H9 (cell line): ENCODE measurements around the gene CBR1. TPM values are rescaled to one million over a fixed set of nuclear protein-coding genes. Genes with fewer than 3 reads are reported as not detected.

Experiments used
- DNase-seq: peaks from one replicate; pipeline ENCODE4 v3.0.0-alpha.2; 2017
- H2AFZ ChIP-seq: one replicate; pipeline ENCODE4 v1.6.1; 2013; ENCODE audit warnings: mild to moderate bottlenecking, low read length, control low read depth, moderate library complexity
- H2AK5ac ChIP-seq: 2 replicates; pipeline ENCODE4 v1.6.1; 2013; ENCODE audit warnings: low read length, control low read depth, mixed read lengths; ENCODE audit not compliant: insufficient read length
- H2BK120ac ChIP-seq: one replicate; pipeline ENCODE4 v1.6.1; 2013; ENCODE audit warnings: low read depth, mild to moderate bottlenecking, low read length, control low read depth, inconsistent platforms; ENCODE audit not compliant: poor library complexity, severe bottlenecking
- H2BK12ac ChIP-seq: 2 replicates; pipeline ENCODE4 v1.6.1; 2013; ENCODE audit warnings: low read length, control low read depth, mixed read lengths, low read depth; ENCODE audit not compliant: insufficient read length
- H2BK15ac ChIP-seq: 2 replicates; pipeline ENCODE4 v1.6.1; 2013; ENCODE audit warnings: low read depth, low read length, control low read depth
- H2BK20ac ChIP-seq: one replicate; pipeline ENCODE4 v1.6.1; 2013; ENCODE audit warnings: low read depth, mild to moderate bottlenecking, low read length, control low read depth, inconsistent platforms; ENCODE audit not compliant: poor library complexity, severe bottlenecking
- H2BK5ac ChIP-seq: 2 replicates; pipeline ENCODE4 v1.6.1; 2013; ENCODE audit warnings: low read length, control low read depth, mixed read lengths; ENCODE audit not compliant: insufficient read length
- H3K14ac ChIP-seq: 2 replicates; pipeline ENCODE4 v1.6.1; 2013; ENCODE audit warnings: low read length, control low read depth; ENCODE audit not compliant: insufficient read depth
- H3K18ac ChIP-seq: 2 replicates; pipeline ENCODE4 v1.6.1; 2013; ENCODE audit warnings: low read depth, mild to moderate bottlenecking, mixed read lengths, low read length, control low read depth; ENCODE audit not compliant: insufficient read length
- H3K23ac ChIP-seq: 2 replicates; pipeline ENCODE4 v1.6.1; 2013; ENCODE audit warnings: low read length, control low read depth, mixed read lengths, low read depth; ENCODE audit not compliant: insufficient read length
- H3K23me2 ChIP-seq: 2 replicates; pipeline ENCODE4 v1.6.1; 2013; ENCODE audit warnings: low read depth, mild to moderate bottlenecking, mixed read lengths, low read length, control low read depth; ENCODE audit not compliant: insufficient read length, poor library complexity, severe bottlenecking
- H3K27ac ChIP-seq: 2 replicates; pipeline ENCODE4 v1.5.1; 2013; ENCODE audit warnings: low read length, control low read depth, mixed read lengths, low read depth; ENCODE audit not compliant: insufficient read length
- H3K27me3 ChIP-seq: 2 replicates; pipeline ENCODE4 v1.6.1; 2013; ENCODE audit warnings: low read length, control low read depth, inconsistent platforms; ENCODE audit not compliant: insufficient read depth
- H3K4ac ChIP-seq: 2 replicates; pipeline ENCODE4 v1.6.1; 2013; ENCODE audit warnings: low read depth, mild to moderate bottlenecking, control low read depth, inconsistent platforms, low read length, moderate library complexity
- H3K4me1 ChIP-seq: 2 replicates; pipeline ENCODE4 v1.6.1; 2013; ENCODE audit warnings: low read length, control low read depth, inconsistent platforms; ENCODE audit not compliant: insufficient read depth
- H3K4me2 ChIP-seq: 2 replicates; pipeline ENCODE4 v1.6.1; 2013; ENCODE audit warnings: low read length, control low read depth, mixed read lengths; ENCODE audit not compliant: insufficient read length, insufficient read depth
- H3K56ac ChIP-seq: 2 replicates; pipeline ENCODE4 v1.6.1; 2013; ENCODE audit warnings: low read depth, mild to moderate bottlenecking, mixed read lengths, low read length, control low read depth; ENCODE audit not compliant: insufficient read length
- H3K79me1 ChIP-seq: 2 replicates; pipeline ENCODE4 v1.6.1; 2013; ENCODE audit warnings: low read depth, mild to moderate bottlenecking, moderate library complexity, low read length, control low read depth, inconsistent platforms; ENCODE audit not compliant: insufficient read depth, poor library complexity, severe bottlenecking
- H3K79me2 ChIP-seq: 2 replicates; pipeline ENCODE4 v1.6.1; 2013; ENCODE audit warnings: low read length, control low read depth, inconsistent platforms; ENCODE audit not compliant: insufficient read depth
- H3K9ac ChIP-seq: 2 replicates; pipeline ENCODE4 v1.6.1; 2013; ENCODE audit warnings: low read length, control low read depth, mixed read lengths; ENCODE audit not compliant: insufficient read length; ENCODE audit errors: extremely low read depth
- H3K9me3 ChIP-seq: one replicate; pipeline ENCODE4 v1.6.1; 2013; ENCODE audit warnings: low read depth, low read length, inconsistent platforms; ENCODE audit not compliant: control insufficient read depth
- H3T11ph ChIP-seq: one replicate; pipeline ENCODE4 v1.6.1; 2013; ENCODE audit warnings: mild to moderate bottlenecking, low read length, control low read depth, inconsistent platforms
- H4K20me1 ChIP-seq: one replicate; pipeline ENCODE4 v1.6.1; 2013; ENCODE audit not compliant: control insufficient read depth, insufficient read length, insufficient read depth
- H4K5ac ChIP-seq: 2 replicates; pipeline ENCODE4 v1.6.1; 2013; ENCODE audit warnings: low read depth, mild to moderate bottlenecking, mixed read lengths, low read length, control low read depth; ENCODE audit not compliant: insufficient read length
- H4K8ac ChIP-seq: replicated peaks from 2 replicates; pipeline ENCODE4 v1.6.1; 2013; ENCODE audit warnings: low read length, control low read depth, mixed read lengths, low read depth; ENCODE audit not compliant: insufficient read length
- H4K91ac ChIP-seq: 2 replicates; pipeline ENCODE4 v1.6.1; 2013; ENCODE audit warnings: low read depth, mild to moderate bottlenecking, moderate library complexity, mixed read lengths, low read length, control low read depth; ENCODE audit not compliant: insufficient read length
- H3K27ac Mint-ChIP-seq, 3 experiments: 2 replicates in 2 of 3; 3 replicates in 1 of 3; pipeline ENCODE4 v1.8.0; 2020 to 2021; ENCODE audit warnings: mixed read lengths in 3 of 3, mild to moderate bottlenecking in 1 of 3, moderate library complexity in 1 of 3
- H3K27me3 Mint-ChIP-seq: 2 replicates; pipeline ENCODE4 v1.8.0; 2021; ENCODE audit warnings: low read depth, mild to moderate bottlenecking, moderate library complexity, mixed read lengths
- H3K36me3 Mint-ChIP-seq, 3 experiments: 2 replicates in 2 of 3; 3 replicates in 1 of 3; pipeline ENCODE4 v1.8.0; 2020 to 2021; ENCODE audit warnings: low read depth in 3 of 3, mixed read lengths in 3 of 3; ENCODE audit not compliant: insufficient read depth in 1 of 3
- H3K4me1 Mint-ChIP-seq, 2 experiments: 2 replicates each; pipeline ENCODE4 v1.8.0; 2020; ENCODE audit warnings: mixed read lengths in 2 of 2
- H3K4me3 Mint-ChIP-seq, 2 experiments: 2 replicates in 1 of 2; 3 replicates in 1 of 2; pipeline ENCODE4 v1.8.0; 2020 to 2021; ENCODE audit warnings: mild to moderate bottlenecking in 2 of 2, mixed read lengths in 2 of 2, moderate library complexity in 1 of 2
- H3K9me3 Mint-ChIP-seq, 2 experiments: 2 replicates in 1 of 2; 3 replicates in 1 of 2; pipeline ENCODE4 v1.8.0; 2020; ENCODE audit warnings: mild to moderate bottlenecking in 2 of 2, mixed read lengths in 2 of 2, moderate library complexity in 1 of 2
- CTCF ChIP-seq: fragments of 200-600 bp; sonication (generic); conservative IDR thresholded peaks from 3 replicates; pipeline ENCODE4 v1.8.0; 2021; ENCODE audit warnings: antibody characterized with exemption, mild to moderate bottlenecking
- WGBS: extraction: QIAGEN DNeasy Blood & Tissue Kit; methylation state at CpG from one replicate; pipeline ENCODE4 v1.1.7; 2013; ENCODE audit warnings: missing lambda C conversion rate, low lambda C conversion rate, mixed read lengths; ENCODE audit not compliant: insufficient read length; ENCODE audit errors: extremely low coverage; 5-methylcytosine and 5-hydroxymethylcytosine counted together
- total RNA-seq: library from RNA; stranded (reverse); gene quantifications from 2 replicates; pipeline ENCODE4 v1.2.1, GENCODE V29; 2021

Gene CBR1
- total RNA-seq, 1 experiment from 2014 or later: 5.7 TPM

GRCh38 chr21:36064085-36064460 is 5.8 kb upstream of the CBR1 start:
- no peak for DNase-seq
- no peak overlapping the region for H3K14ac ChIP-seq
- Mint-ChIP-seq H3K4me3 (no peak overlapping the region), H3K36me3 (peaks cover 4 to 5% (median 5%) of the 10 kb centered on the region in 3 experiments), H3K9me3 (peaks cover 5 to 9% of the 10 kb centered on the region in 2 experiments), H3K4me1 (peaks cover 9 to 17% of the 10 kb centered on the region in 2 experiments), H3K27ac (no peak overlapping the region), H3K27me3 (no peaks in the 10 kb centered on the region; the same call in 1 of the 2 replicates)
- no peak overlapping the region for H3K27ac ChIP-seq
- H3K4ac ChIP-seq: no peak overlapping the region
- no peaks in the 10 kb centered on the region for H3K79me1 ChIP-seq
- H3K27me3 ChIP-seq: no peaks in the 10 kb centered on the region
- H2BK20ac ChIP-seq: no peak overlapping the region
- H2BK12ac ChIP-seq: no peak overlapping the region
- TF ChIP-seq CTCF: no peak
- peaks cover 10% of the 10 kb centered on the region for H3K9me3 ChIP-seq
- H4K8ac ChIP-seq: no peak overlapping the region
- no peaks in the 10 kb centered on the region for H3K79me2 ChIP-seq
- H4K91ac ChIP-seq: no peak overlapping the region
- H4K20me1 ChIP-seq: no peaks in the 10 kb centered on the region
- 0 out of 2 replicates have a peak, but pooled peaks cover 3% of the 10 kb centered on the region for H3K4me1 ChIP-seq
- no peak overlapping the region for H2BK15ac ChIP-seq
- no peak overlapping the region for H3K9ac ChIP-seq
- no peak overlapping the region for H2BK120ac ChIP-seq
- WGBS: no CpG with 5 or more reads among the region's 4 CpGs
- H3T11ph ChIP-seq: no peak overlapping the region
- no peak overlapping the region for H3K23ac ChIP-seq
- H3K4me2 ChIP-seq: no peak overlapping the region
- no peak overlapping the region for H2AFZ ChIP-seq
- no peak overlapping the region for H2AK5ac ChIP-seq
- no peak overlapping the region for H3K18ac ChIP-seq
- H3K56ac ChIP-seq: no peak overlapping the region
- no peak overlapping the region for H2BK5ac ChIP-seq
- no peak overlapping the region for H4K5ac ChIP-seq
- peaks cover 7% of the 10 kb centered on the region for H3K23me2 ChIP-seq
